Keratinocyte (primary cell): Measurements from ENCODE around the gene SPRN. TPM values are rescaled to one million over a fixed set of nuclear protein-coding genes. Genes with fewer than 3 reads are reported as not detected.

ENCODE experiments used
- DNase-seq: peaks from one replicate; pipeline ENCODE4 v3.0.0-alpha.2; 2011; ENCODE audit warnings: low read depth, missing footprints, low spot score
- FAIRE-seq: peaks from 2 replicates; lab custom pipeline; 2011; peaks lifted over from hg19 to GRCh38; lab: Jason Lieb, UNC
- H2AFZ ChIP-seq: 2 replicates; pipeline ENCODE4 v1.6.0; 2012; ENCODE audit warnings: low read length, control low read depth, inconsistent platforms; ENCODE audit not compliant: control insufficient read depth
- H3K27ac ChIP-seq: 2 replicates; pipeline ENCODE4 v1.5.1; 2011; ENCODE audit warnings: low read length; ENCODE audit not compliant: control insufficient read depth, insufficient read depth
- H3K27me3 ChIP-seq: 3 replicates; pipeline ENCODE4 v1.6.0; 2011; ENCODE audit warnings: low read length; ENCODE audit not compliant: control insufficient read depth, insufficient read depth; ENCODE audit errors: extremely low read depth
- H3K36me3 ChIP-seq, 2 experiments: 2 replicates in 1 of 2; 3 replicates in 1 of 2; pipeline ENCODE4 v1.5.1; 2011; ENCODE audit warnings: low read length in 2 of 2, mild to moderate bottlenecking in 1 of 2; ENCODE audit not compliant: control insufficient read depth in 2 of 2, insufficient read depth in 2 of 2; ENCODE audit errors: extremely low read depth in 1 of 2
- H3K4me1 ChIP-seq: 3 replicates; pipeline ENCODE4 v1.5.1; 2011; ENCODE audit warnings: low read length; ENCODE audit not compliant: control insufficient read depth, insufficient read depth; ENCODE audit errors: extremely low read depth
- H3K4me2 ChIP-seq: 3 replicates; pipeline ENCODE4 v1.6.0; 2011; ENCODE audit warnings: low read depth, low read length; ENCODE audit not compliant: control insufficient read depth, insufficient read depth; ENCODE audit errors: extremely low read depth
- H3K4me3 ChIP-seq, 3 experiments: fragments of 200-600 bp in 1 of 3; sonication (generic) in 1 of 3; 2 replicates in 2 of 3; 3 replicates in 1 of 3; pipeline ENCODE4 v1.5.1; 2011 to 2016; ENCODE audit warnings: low read length in 3 of 3, mild to moderate bottlenecking in 3 of 3, control low read depth in 2 of 3, inconsistent platforms in 1 of 3, low read depth in 1 of 3, mixed read lengths in 1 of 3, mixed run types in 1 of 3, moderate library complexity in 1 of 3; ENCODE audit not compliant: control insufficient read depth in 2 of 3, insufficient read depth in 2 of 3; ENCODE audit errors: extremely low read depth in 1 of 3
- H3K79me2 ChIP-seq: 2 replicates; pipeline ENCODE4 v1.6.0; 2012; ENCODE audit warnings: low read length; ENCODE audit not compliant: control insufficient read depth, insufficient read depth
- H3K9ac ChIP-seq: 3 replicates; pipeline ENCODE4 v1.6.0; 2011; ENCODE audit warnings: low read length; ENCODE audit not compliant: control insufficient read depth, insufficient read depth; ENCODE audit errors: extremely low read depth
- H3K9me1 ChIP-seq: 3 replicates; pipeline ENCODE4 v1.6.0; 2011; ENCODE audit warnings: low read length; ENCODE audit not compliant: control insufficient read depth, insufficient read depth; ENCODE audit errors: extremely low read depth
- H3K9me3 ChIP-seq: 2 replicates; pipeline ENCODE4 v1.5.1; 2012; ENCODE audit warnings: low read depth, low read length; ENCODE audit not compliant: control insufficient read depth
- H4K20me1 ChIP-seq: 3 replicates; pipeline ENCODE4 v1.6.0; 2011; ENCODE audit warnings: low read length; ENCODE audit not compliant: control insufficient read depth, insufficient read depth; ENCODE audit errors: extremely low read depth
- CTCF ChIP-seq, 3 experiments: IDR thresholded peaks in 1 of 3; conservative IDR thresholded peaks in 1 of 3; optimal IDR thresholded peaks in 1 of 3; 2 replicates in 2 of 3; 3 replicates in 1 of 3; pipeline versions ENCODE3 to v1.5.1; 2011; ENCODE audit warnings: low read length in 3 of 3, mild to moderate bottlenecking in 3 of 3, moderate library complexity in 2 of 3, control low read depth in 1 of 3, inconsistent platforms in 1 of 3; ENCODE audit not compliant: insufficient read depth in 2 of 3; ENCODE audit errors: extremely low read depth in 1 of 3
- EZH2 ChIP-seq: IDR thresholded peaks from one replicate; pipeline ENCODE4 v1.6.1; 2012; ENCODE audit warnings: inconsistent platforms, mild to moderate bottlenecking, low read length, moderate library complexity
- dilution Hi-C: fragments of 300-500 bp; cut with MboI; formaldehyde crosslinking; loops from one replicate; pipeline ENCODE4 v1.7.0; 2020; ENCODE audit warnings: low sequenced_read_pairs; ENCODE audit not compliant: extremely low pct_ligation_motif_present
- polyA plus RNA-seq, 5 experiments: library from polyadenylated mRNA; depleted of rRNA in 3 of 5; stranded (reverse) in 3 of 5; stranded (forward) in 1 of 5; unstranded in 1 of 5; fragments of >200 nt; gene quantifications; 1 replicate in 1 of 5; 2 replicates in 3 of 5; 3 replicates in 1 of 5; pipeline versions ENCODE4 v1.2.1 to v1.2.3, GENCODE V29; 2011 to 2012; ENCODE audit warnings: missing spikeins in 2 of 5, low read depth in 1 of 5, low replicate concordance in 1 of 5

The SPRN gene
- polyA plus RNA-seq, 1 donor (not counting 4 experiments of a cell fraction or from before 2014, with no cell fraction given) = 0.01 TPM

GRCh38 chr10:133444342-133445267 lies 20.2 kb upstream of the SPRN start:
- Histone ChIP-seq H3K9me1 (no peaks in the 10 kb centered on the region), H3K9ac (no peak overlapping the region), H2AFZ (no peak overlapping the region), H3K4me3 (no peak overlapping the region), H3K4me2 (no peak overlapping the region), H3K27me3 (no peaks in the 10 kb centered on the region), H4K20me1 (no peaks in the 10 kb centered on the region), H3K27ac (no peak overlapping the region), H3K9me3 (peaks cover 10% of the 10 kb centered on the region), H3K79me2 (no peaks in the 10 kb centered on the region), H3K36me3 (no peaks in the 10 kb centered on the region), H3K4me1 (no peaks in the 10 kb centered on the region)
- dilution Hi-C loops = no loop called here
- DNase-seq (no peak), FAIRE-seq (no peak)
- no peak for TF ChIP-seq EZH2

DNA sequence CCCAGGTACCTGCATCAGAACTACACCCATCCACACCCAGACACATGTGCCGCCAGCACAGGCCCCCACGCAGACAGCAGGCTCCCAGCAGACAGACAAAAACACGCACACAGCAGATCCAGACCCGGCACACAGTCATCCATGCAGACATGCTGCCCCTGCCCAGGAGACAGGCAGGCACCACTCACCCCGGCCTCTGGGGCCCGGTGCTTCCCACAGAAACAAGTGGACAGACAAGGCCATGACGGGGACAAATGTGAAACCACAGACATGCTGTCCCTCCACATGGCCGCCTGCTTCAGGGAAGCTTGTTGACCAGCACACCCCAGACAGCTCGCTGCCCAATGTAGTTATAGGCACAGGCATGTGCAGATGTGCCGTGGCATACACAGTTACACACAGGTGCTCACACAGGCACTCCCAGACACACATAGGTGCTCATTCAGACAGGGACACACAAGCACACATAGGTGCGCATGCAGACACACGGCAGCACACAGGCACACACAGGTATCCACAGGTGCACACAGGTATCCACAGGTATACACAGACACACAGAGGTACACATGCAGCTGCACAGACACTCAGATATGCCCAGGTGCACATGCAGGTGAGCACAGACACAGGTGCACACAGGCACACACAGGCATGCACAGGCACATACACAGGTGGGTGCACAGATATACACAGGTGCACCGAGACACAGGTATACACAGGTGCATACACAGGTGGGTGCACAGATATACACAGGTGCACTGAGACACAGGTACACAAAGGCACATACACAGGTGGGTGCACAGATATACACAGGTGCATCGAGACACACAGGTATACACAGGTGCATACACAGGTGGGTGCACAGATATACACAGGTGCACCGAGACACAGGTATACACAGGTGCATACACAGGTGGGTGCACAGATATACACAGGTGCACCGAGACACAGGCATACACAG lies 18.8 kb upstream of the SPRN start:
- no peak overlapping the region for H3K4me2 ChIP-seq
- TF ChIP-seq CTCF (optimal IDR thresholded peaks at IDR 0.05 in 1 of 3, IDR thresholded peaks at IDR 0.05 in 1 of 3, conservative IDR thresholded peaks at IDR 0.05 in 1 of 3; ENCODE audit: extremely low read depth in 1 of 3, insufficient read depth in 2 of 3, low read length in 3 of 3) (no peak), EZH2 (no peak)
- DNase-seq (no peak), FAIRE-seq (no peak)
- no peaks in the 10 kb centered on the region for H3K27me3 ChIP-seq
- H3K9ac ChIP-seq = no peak overlapping the region
- H3K9me1 ChIP-seq = no peaks in the 10 kb centered on the region
- no peaks in the 10 kb centered on the region for H3K4me1 ChIP-seq
- no peaks in the 10 kb centered on the region for H3K79me2 ChIP-seq
- H3K4me3 ChIP-seq = no peak overlapping the region
- H3K36me3 ChIP-seq = no peaks in the 10 kb centered on the region
- peaks cover 8% of the 10 kb centered on the region for H3K9me3 ChIP-seq
- dilution Hi-C loops = no loop called here
- H2AFZ ChIP-seq = no peak overlapping the region
- H3K27ac ChIP-seq = no peak overlapping the region
- H4K20me1 ChIP-seq = no peaks in the 10 kb centered on the region
